Activated naive CD4-positive, alpha-beta T cell treated with Interleukin-2 at 50 U/mL for 16 hours (primary cell): Measurements from ENCODE around the gene CLCNKB.
"Not testable (repeated sequence)": the region's sequence is repeated elsewhere in the genome, so short reads cannot be mapped to it uniquely, and the experiment has no call there.

ENCODE experiments used
- DNase-seq: peaks from one replicate; pipeline ENCODE4 v3.0.0-alpha.2; 2020

CLCNKB gene

GRCh38 chr1:16015960-16016901 is 27.4 kb upstream of the CLCNKB start:
- DNase-seq, result no peak

GRCh38 chr1:16017076-16017460 is 26.5 kb upstream of the CLCNKB start:
- no peak for DNase-seq

- no peak for DNase-seq
Observed at GRCh38 chr1:16017461-16018303, 25.9 kb upstream of the CLCNKB start, which contains the start of gene HSPB7. Gene HSPB7 (minus strand): TSS chr1:16018043. CDS start chr1:16017963, 80 bp downstream.

GRCh38 chr1:16018308-16018707 is 25.3 kb upstream of the CLCNKB start:
- no peak for DNase-seq

- no peak for DNase-seq
Observed at GRCh38 chr1:16018749-16019643, 24.6 kb upstream of the CLCNKB start.

- no peak for DNase-seq
Observed at GRCh38 chr1:16019644-16020277, 23.8 kb upstream of the CLCNKB start.

- DNase-seq, result no peak
Observed at GRCh38 chr1:16020325-16020724, 23.3 kb upstream of the CLCNKB start.

GRCh38 chr1:16020878-16021277 is 22.7 kb upstream of the CLCNKB start:
- not testable (repeated sequence) for DNase-seq

- no peak for DNase-seq
Observed at GRCh38 chr1:16021681-16022080, 21.9 kb upstream of the CLCNKB start, which contains the start of gene CLCNKA. Gene CLCNKA (plus strand): TSS chr1:16022036. CDS start chr1:16022620, 584 bp downstream.

- DNase-seq, result no peak
Observed at GRCh38 chr1:16022393-16022792, 21.2 kb upstream of the CLCNKB start.

GRCh38 chr1:16023050-16023653 is 20.4 kb upstream of the CLCNKB start:
- no peak for DNase-seq

GRCh38 chr1:16026302-16026701 is 17.3 kb upstream of the CLCNKB start:
- DNase-seq, result not testable (repeated sequence)

GRCh38 chr1:16026723-16027484 is 16.7 kb upstream of the CLCNKB start:
- peak; percentile 50 for DNase-seq

GRCh38 chr1:16028237-16029002 is 15.2 kb upstream of the CLCNKB start:
- no peak for DNase-seq

- not testable (repeated sequence) for DNase-seq
Observed at GRCh38 chr1:16029003-16029268, 14.6 kb upstream of the CLCNKB start.

GRCh38 chr1:16029288-16029687 is 14.3 kb upstream of the CLCNKB start:
- no peak for DNase-seq

GRCh38 chr1:16031551-16031950 is 12.0 kb upstream of the CLCNKB start:
- DNase-seq, result no peak

GRCh38 chr1:16032388-16033102 is 11.0 kb upstream of the CLCNKB start:
- peak; percentile 64 for DNase-seq

GRCh38 chr1:16033103-16033632 is 10.4 kb upstream of the CLCNKB start:
- not testable (repeated sequence) for DNase-seq
